SK-N-SH treated with all-trans-retinoic acid at 6 μM for 48 hours (cell line): Measurements from ENCODE around the gene NUP214.
"Not testable (repeated sequence)": the region's sequence is repeated elsewhere in the genome, so short reads cannot be mapped to it uniquely, and the experiment has no call there.

ENCODE experiments used
- ARNTL ChIP-seq: fragments of 450-650 bp; formaldehyde crosslinking; IDR thresholded peaks from 2 replicates; pipeline ENCODE4 v1.5.0; 2020; ENCODE audit warnings: low read depth, mild to moderate bottlenecking, moderate library complexity, borderline replicate concordance
- SNAI2 ChIP-seq: fragments of 250-450 bp; sonication (Bioruptor Pico); IDR thresholded peaks from 2 replicates; pipeline ENCODE4 v1.5.0; 2020; ENCODE audit warnings: mild to moderate bottlenecking, moderate library complexity
- ZNF8 ChIP-seq: fragments of 450-650 bp; formaldehyde crosslinking; IDR thresholded peaks from 2 replicates; pipeline ENCODE4 v1.5.0; 2020; ENCODE audit warnings: mild to moderate bottlenecking, moderate library complexity
- TF ChIP-seq, protein P1 (sequence below): fragments of 250-450 bp; sonication (Bioruptor Pico); IDR thresholded peaks from 2 replicates; pipeline ENCODE4 v1.5.1; 2020; ENCODE audit warnings: low read depth, mild to moderate bottlenecking, moderate library complexity
- TF ChIP-seq, protein P2 (sequence below): fragments of 250-450 bp; sonication (Bioruptor Pico); IDR thresholded peaks from 2 replicates; pipeline ENCODE4 v1.8.0; 2021; ENCODE audit warnings: low read depth, mild to moderate bottlenecking, moderate library complexity, borderline replicate concordance
- TF ChIP-seq, protein P3 (sequence below): fragments of 250-450 bp; sonication (Bioruptor Pico); IDR thresholded peaks from 2 replicates; pipeline ENCODE4 v1.8.0; 2020; ENCODE audit warnings: mild to moderate bottlenecking, moderate library complexity, borderline replicate concordance

DNA sequence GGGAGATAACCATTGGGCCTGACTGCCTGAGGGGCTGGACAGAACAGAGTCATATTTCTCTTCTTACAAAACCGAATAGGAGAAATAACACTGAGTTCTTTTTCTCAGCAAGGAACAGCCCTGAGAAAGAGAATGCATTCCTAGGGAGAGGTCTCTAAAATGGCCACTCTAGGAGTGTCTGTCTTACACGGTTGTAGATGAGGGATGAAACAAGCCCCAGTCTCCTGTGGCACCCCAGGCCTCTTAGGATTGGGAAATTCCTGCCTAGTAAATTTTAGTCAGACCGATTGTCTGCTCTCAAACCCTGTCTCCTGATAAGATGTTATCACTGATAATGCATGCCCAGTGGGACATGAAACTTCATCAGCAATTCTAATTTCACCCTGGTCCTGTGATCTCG is 86.5 kb downstream of the NUP214 start:
- TF ChIP-seq ZNF8 (CRISPR knock-in tag); SNAI2 (CRISPR knock-in tag); ARNTL: not testable (repeated sequence)
- TF ChIP-seq, protein P1, sequence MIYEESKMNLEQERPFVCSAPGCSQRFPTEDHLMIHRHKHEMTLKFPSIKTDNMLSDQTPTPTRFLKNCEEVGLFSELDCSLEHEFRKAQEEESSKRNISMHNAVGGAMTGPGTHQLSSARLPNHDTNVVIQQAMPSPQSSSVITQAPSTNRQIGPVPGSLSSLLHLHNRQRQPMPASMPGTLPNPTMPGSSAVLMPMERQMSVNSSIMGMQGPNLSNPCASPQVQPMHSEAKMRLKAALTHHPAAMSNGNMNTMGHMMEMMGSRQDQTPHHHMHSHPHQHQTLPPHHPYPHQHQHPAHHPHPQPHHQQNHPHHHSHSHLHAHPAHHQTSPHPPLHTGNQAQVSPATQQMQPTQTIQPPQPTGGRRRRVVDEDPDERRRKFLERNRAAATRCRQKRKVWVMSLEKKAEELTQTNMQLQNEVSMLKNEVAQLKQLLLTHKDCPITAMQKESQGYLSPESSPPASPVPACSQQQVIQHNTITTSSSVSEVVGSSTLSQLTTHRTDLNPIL (CRISPR knock-in tag): not testable (repeated sequence)
- TF ChIP-seq, protein P2, sequence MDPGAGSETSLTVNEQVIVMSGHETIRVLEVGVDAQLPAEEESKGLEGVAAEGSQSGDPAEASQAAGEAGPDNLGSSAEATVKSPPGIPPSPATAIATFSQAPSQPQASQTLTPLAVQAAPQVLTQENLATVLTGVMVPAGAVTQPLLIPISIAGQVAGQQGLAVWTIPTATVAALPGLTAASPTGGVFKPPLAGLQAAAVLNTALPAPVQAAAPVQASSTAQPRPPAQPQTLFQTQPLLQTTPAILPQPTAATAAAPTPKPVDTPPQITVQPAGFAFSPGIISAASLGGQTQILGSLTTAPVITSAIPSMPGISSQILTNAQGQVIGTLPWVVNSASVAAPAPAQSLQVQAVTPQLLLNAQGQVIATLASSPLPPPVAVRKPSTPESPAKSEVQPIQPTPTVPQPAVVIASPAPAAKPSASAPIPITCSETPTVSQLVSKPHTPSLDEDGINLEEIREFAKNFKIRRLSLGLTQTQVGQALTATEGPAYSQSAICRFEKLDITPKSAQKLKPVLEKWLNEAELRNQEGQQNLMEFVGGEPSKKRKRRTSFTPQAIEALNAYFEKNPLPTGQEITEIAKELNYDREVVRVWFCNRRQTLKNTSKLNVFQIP (CRISPR knock-in tag): not testable (repeated sequence)
- TF ChIP-seq, protein P3, sequence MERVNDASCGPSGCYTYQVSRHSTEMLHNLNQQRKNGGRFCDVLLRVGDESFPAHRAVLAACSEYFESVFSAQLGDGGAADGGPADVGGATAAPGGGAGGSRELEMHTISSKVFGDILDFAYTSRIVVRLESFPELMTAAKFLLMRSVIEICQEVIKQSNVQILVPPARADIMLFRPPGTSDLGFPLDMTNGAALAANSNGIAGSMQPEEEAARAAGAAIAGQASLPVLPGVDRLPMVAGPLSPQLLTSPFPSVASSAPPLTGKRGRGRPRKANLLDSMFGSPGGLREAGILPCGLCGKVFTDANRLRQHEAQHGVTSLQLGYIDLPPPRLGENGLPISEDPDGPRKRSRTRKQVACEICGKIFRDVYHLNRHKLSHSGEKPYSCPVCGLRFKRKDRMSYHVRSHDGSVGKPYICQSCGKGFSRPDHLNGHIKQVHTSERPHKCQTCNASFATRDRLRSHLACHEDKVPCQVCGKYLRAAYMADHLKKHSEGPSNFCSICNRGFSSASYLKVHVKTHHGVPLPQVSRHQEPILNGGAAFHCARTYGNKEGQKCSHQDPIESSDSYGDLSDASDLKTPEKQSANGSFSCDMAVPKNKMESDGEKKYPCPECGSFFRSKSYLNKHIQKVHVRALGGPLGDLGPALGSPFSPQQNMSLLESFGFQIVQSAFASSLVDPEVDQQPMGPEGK (CRISPR knock-in tag): not testable (repeated sequence)
